ENCODE measurements around the gene HPCAL1.
"Not testable (repeated sequence)": the region's sequence is repeated elsewhere in the genome, so short reads cannot be mapped to it uniquely, and the experiment has no call there.

The HPCAL1 gene

GRCh38 chr2:10285191-10285555 is 17.5 kb upstream of the HPCAL1 start:
- DNase-seq: peak; percentile 58

GRCh38 chr2:10285556-10286198 is 17.0 kb upstream of the HPCAL1 start:
- peak; percentile 64 for DNase-seq

- peak; percentile 86 for DNase-seq
These were observed 16.3 kb upstream of the HPCAL1 start for GRCh38 chr2:10286216-10287037.

GRCh38 chr2:10287761-10288160 is 14.9 kb upstream of the HPCAL1 start:
- no peak for DNase-seq

GRCh38 chr2:10288606-10289005 is 14.1 kb upstream of the HPCAL1 start:
- no peak for DNase-seq

GRCh38 chr2:10289352-10289751 is 13.4 kb upstream of the HPCAL1 start:
- DNase-seq: no peak

GRCh38 chr2:10289891-10290290 is 12.8 kb upstream of the HPCAL1 start:
- no peak for DNase-seq

GRCh38 chr2:10291376-10291775 is 11.3 kb upstream of the HPCAL1 start:
- not testable (repeated sequence) for DNase-seq

- no peak for DNase-seq
These were observed 10.7 kb upstream of the HPCAL1 start for GRCh38 chr2:10292033-10292432.

GRCh38 chr2:10293603-10294002 is 9.1 kb upstream of the HPCAL1 start:
- DNase-seq: no peak

- DNase-seq: no peak
These were observed 8.6 kb upstream of the HPCAL1 start for GRCh38 chr2:10294077-10294476.

- DNase-seq: not testable (repeated sequence)
These were observed 7.1 kb upstream of the HPCAL1 start for GRCh38 chr2:10295649-10296048.

- no peak for DNase-seq
These were observed 6.6 kb upstream of the HPCAL1 start for GRCh38 chr2:10296142-10296541.

- DNase-seq: no peak
These were observed 5.4 kb upstream of the HPCAL1 start for GRCh38 chr2:10297191-10297830.

GRCh38 chr2:10297959-10298531 is 4.7 kb upstream of the HPCAL1 start:
- DNase-seq: no peak

- not testable (repeated sequence) for DNase-seq
These were observed 3.9 kb upstream of the HPCAL1 start for GRCh38 chr2:10298777-10299176.

- DNase-seq: no peak
These were observed 2.3 kb upstream of the HPCAL1 start for GRCh38 chr2:10300328-10300920.

GRCh38 chr2:10300997-10301940 is 1.4 kb upstream of the HPCAL1 start:
- DNase-seq: no peak

- DNase-seq: no peak
These were observed 694 bp upstream of the HPCAL1 start for GRCh38 chr2:10301941-10302478.

GRCh38 chr2:10303181-10303693 is 533 bp downstream of the HPCAL1 start:
- no peak for DNase-seq

GRCh38 chr2:10303694-10304378 is 1.1 kb downstream of the HPCAL1 start:
- DNase-seq: no peak
